KOPT-K1 (cell line): Measurements from ENCODE around the gene ARHGAP22.

ENCODE experiments used
- H3K27ac ChIP-seq: fragments of 200-600 bp; sonication (generic); 2 replicates; pipeline ENCODE4 v1.5.1; 2016; ENCODE audit warnings: antibody characterized with exemption, mild to moderate bottlenecking, low read depth, low read length; ENCODE audit not compliant: poor library complexity, severe bottlenecking
- H3K36me3 ChIP-seq: fragments of 200-600 bp; sonication (generic); 2 replicates; pipeline ENCODE4 v1.5.1; 2017; ENCODE audit warnings: antibody characterized with exemption, mild to moderate bottlenecking, low read length, moderate library complexity; ENCODE audit not compliant: insufficient read depth
- H3K9me3 ChIP-seq: fragments of 200-600 bp; sonication (generic); 2 replicates; pipeline ENCODE4 v1.5.1; 2017; ENCODE audit warnings: antibody characterized with exemption, low read length, mild to moderate bottlenecking; ENCODE audit not compliant: insufficient read depth, poor library complexity, severe bottlenecking

ARHGAP22 gene

DNA sequence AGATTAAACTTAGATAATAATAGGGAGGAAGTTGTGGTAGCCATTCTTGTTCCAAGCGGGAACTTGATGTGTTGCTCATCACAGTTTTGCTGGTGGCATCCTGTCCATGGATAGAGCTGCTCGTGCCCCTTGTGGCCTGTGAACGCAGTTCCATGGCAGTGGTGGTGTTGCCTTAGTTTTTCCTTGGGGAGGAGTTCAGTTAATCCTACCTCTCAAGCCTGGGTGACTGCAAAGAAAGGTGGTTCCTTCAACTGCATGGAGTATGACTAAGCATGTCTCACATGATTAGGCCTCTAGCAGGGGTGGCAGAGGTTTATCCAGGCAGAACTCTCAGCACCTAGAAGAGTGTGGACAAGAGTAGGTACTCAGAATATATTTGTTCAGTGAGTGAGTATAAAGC is 198.7 kb downstream of the ARHGAP22 start:
- Histone ChIP-seq H3K36me3 (peaks cover 57% of the 10 kb centered on the region), H3K27ac (no peak overlapping the region), H3K9me3 (no peaks in the 10 kb centered on the region)

GRCh38 chr10:48404646-48405045 is 200.2 kb downstream of the ARHGAP22 start:
- peaks cover 41% of the 10 kb centered on the region for H3K36me3 ChIP-seq
- no peak overlapping the region for H3K27ac ChIP-seq
- H3K9me3 ChIP-seq: no peaks in the 10 kb centered on the region

DNA sequence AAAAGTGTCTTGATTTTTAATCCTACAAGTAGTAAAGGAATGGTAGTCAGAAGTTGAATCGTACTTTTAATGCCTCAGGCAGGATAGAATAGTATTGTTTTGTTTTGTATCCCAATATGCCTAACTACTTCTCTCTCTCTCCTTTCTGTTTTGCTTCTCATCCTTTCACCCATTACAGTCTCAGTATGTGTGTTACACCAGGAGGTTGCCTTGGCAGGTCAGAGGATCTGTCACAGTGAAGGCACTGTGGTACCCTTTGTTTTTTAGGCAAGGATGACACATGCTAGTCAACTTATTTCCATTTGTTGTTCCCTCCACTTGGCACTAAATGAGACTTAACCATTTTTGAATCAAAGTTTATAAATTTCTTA is 204.0 kb downstream of the ARHGAP22 start:
- H3K9me3 ChIP-seq: no peaks in the 10 kb centered on the region
- peaks cover 12% of the 10 kb centered on the region; the same call in 1 of the 2 replicates for H3K36me3 ChIP-seq
- no peak overlapping the region for H3K27ac ChIP-seq

DNA sequence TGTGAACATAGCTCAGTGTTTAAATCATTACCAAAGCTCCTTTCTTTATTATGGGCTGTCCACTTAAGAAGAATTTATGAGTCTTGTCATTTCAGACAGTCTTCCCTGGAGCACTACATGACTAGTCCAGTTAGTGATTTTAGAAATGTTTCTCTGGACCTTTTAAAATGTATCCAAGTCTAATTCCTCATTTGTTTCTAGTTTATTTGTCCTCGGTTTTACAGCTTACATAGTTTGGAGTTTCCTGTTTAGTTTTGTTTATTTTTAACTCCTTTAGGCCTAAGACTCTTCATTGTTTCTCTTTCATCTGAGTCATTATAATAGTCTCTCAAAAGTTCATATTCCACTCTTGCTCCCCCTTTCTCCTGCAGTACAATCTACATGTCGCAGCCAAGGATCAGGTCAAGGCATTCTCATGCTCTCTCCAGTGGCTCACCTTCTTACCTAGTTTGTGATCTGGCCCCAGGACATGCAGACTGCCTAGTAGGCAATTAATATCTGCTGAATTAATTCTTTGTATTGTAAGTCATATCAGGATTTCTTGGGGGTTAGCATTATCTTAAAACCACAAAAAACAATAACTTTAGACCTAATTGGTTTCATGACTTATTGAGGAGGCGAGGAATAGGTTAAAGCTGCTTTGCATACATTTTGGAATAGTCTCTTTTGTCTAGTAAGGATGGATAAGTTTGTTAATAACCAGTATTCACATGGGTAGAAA is 204.6 kb downstream of the ARHGAP22 start:
- H3K9me3 ChIP-seq: no peaks in the 10 kb centered on the region
- H3K27ac ChIP-seq: no peak overlapping the region
- 0 out of 2 replicates have a peak, but pooled peaks cover 8% of the 10 kb centered on the region for H3K36me3 ChIP-seq

GRCh38 chr10:48399551-48399950 is 205.3 kb downstream of the ARHGAP22 start:
- Histone ChIP-seq H3K36me3 (0 out of 2 replicates have a peak, but pooled peaks cover 5% of the 10 kb centered on the region), H3K9me3 (no peaks in the 10 kb centered on the region), H3K27ac (no peak overlapping the region)

DNA sequence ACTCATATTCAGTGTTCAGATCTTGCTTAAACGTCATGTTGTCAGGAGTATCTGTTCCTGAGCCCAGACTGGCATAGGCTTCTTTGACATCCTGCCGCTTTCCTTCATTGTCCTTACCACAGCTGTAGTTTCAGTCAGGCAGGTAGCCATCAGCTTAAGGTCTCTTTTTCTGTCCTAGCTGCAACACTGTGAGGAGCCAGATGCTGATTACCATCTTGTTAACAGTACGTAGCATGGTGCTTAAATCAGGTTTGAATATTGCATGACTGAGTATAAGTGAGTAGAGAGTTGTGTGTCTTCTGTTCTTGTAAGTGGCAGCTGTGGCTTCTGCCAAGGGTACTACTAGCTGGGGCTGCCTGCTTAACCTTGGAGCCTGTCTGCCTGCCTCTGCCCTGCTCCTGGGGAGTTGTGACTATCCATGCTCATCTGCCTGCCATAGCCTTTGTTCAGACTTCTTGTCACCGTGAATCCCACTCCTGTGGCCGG is 205.8 kb downstream of the ARHGAP22 start:
- no peak overlapping the region for H3K27ac ChIP-seq
- no peaks in the 10 kb centered on the region for H3K9me3 ChIP-seq
- 0 out of 2 replicates have a peak, but pooled peaks cover under 1% of the 10 kb centered on the region for H3K36me3 ChIP-seq

DNA sequence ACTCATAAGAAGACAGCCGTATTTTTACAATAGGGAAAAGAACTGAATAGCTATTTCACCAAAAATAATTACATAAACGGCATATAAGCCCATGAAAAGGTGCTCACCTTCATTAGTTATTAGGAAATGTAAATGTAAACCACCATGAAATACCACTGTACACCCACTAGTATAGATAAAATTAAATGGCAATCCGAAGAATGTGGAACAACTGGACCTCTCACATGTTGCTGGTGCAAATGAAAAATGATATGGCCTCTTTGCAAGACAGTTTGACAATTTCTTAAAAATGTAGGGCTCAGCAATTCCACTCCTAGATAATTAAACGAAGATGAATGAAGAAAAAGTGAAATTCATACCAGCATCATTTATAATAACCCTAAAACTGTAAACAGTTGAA is 206.6 kb downstream of the ARHGAP22 start:
- H3K27ac ChIP-seq: no peak overlapping the region
- no peaks in the 10 kb centered on the region for H3K9me3 ChIP-seq
- H3K36me3 ChIP-seq: no peaks in the 10 kb centered on the region
